ENCODE data around the gene ADH1A.

- no peak for TF ChIP-seq CTCF (conservative IDR thresholded peaks at IDR 0.05; ENCODE audit: low read length)
- no peak for TF ChIP-seq EZH2phosphoT487 (IDR thresholded peaks at IDR 0.05; ENCODE audit: borderline replicate concordance, low read depth, low read length)
Observed at GRCh38 chr4:99235955-99236354, 54.8 kb downstream of the ADH1A start.

All from OCI-LY7 (cell line).